GM19238 (cell line): Measurements from ENCODE around the gene OTOS.

Experiments
- DNase-seq: peaks from one replicate; pipeline ENCODE4 v3.0.0; 2011; ENCODE audit warnings: low spot score; ENCODE audit not compliant: insufficient read length

The OTOS gene

DNA sequence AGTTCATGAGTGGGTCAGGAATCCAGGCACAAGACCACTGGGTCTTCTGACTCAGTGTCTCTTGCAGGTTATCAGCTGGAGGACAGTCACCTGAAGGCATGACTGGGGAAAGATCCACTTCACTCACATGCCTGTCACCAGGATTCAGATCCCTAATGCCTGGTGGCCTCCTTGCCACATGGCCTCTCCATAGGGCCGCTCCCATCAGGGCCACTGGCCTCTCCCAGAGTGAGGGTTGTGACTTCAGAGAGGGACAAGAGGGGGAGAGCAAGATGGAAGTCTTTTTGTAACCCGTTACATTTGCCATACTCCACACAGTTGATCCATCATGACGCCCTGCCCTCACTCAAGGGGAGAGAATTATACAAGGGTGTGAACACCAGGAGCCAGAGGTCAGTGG lies 13.0 kb upstream of the OTOS start:
- no peak for DNase-seq

GRCh38 chr2:240151477-240152031 lies 11.1 kb upstream of the OTOS start:
- DNase-seq, result no peak

DNA sequence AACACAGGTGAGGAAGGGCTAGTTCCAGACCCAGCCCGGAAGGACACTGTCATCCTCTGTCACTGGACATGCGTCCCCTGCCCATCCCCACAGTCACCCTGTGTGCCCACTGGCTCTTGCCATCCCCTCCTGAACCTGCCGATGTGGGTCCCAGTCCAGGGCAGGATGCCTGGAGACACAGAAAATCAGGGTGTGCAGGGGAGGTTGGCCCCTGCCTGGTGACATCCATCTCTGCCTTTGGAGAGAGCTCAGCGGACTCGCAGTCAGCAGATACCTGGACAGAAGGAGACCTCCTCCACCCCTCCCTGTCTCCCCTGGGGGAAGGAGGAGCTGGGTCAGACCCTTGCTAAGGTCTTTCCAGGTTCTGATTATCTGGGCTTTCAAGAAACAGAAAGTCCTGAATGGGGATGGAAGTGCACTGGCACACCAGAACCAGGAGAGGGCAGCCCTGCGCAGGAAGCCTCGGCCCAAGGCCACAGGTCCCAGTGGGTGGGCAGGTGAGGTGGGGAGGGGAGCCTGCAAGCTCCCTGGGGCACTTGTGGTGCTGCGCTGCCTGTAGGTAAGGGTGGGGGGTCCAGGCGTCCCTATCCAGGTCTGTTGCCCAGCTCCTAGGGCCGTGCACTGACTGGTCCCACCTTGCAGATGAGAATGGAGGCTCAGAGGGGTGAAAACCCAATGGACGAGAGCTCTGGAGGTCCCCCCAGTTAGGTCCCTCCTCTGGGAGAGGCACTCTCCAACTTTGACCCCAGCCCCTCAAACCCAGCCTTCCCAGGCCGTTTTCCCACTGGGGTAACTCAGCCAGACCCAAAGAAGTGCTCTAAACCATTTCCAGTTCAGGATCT lies 9.7 kb upstream of the OTOS start:
- DNase-seq, result peak; percentile 74

GRCh38 chr2:240147911-240148587 lies 7.6 kb upstream of the OTOS start:
- no peak for DNase-seq

GRCh38 chr2:240147382-240147781 lies 6.9 kb upstream of the OTOS start:
- DNase-seq, result no peak

GRCh38 chr2:240146627-240147278 lies 6.3 kb upstream of the OTOS start:
- DNase-seq, result no peak

DNA sequence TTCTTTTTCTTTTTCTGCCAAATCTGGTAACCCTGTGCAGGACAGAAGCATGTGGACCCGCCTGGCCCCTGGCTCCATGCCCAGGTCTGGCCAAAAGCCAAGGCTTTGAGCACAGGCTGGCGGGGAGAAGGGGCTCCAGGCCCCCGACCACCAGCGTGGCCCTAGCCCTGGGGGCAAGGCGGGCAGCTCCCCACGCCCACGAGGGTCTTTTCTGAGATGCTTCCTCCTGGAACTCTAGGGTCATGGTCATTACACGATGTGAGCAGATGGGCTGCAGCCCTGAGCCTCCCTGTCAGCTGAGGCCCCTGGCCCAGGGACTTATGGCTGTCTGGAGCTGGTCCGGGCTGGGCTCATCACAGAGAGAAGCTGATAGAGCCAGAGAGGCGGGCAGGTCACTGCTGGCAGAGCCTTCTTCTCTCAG lies 5.7 kb upstream of the OTOS start:
- DNase-seq, result no peak

DNA sequence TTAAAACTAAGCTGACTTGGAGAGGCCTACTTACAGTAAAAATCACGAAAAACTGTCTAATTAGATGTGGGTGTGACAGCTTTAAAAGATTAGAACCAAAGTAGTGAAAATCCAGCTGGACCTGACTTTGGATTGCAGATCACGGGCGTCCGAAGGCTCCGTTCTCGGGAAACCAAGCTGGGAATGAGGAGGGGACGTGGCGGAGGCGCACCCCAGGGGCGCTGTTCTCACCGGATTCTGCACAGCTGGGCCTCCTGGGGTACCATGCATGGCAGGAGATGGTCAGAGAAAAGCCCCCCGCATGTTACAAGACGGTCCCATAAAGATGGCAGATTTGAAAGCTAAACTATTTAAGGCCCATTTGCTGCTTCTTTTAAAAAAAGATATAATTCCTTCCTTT lies 5.0 kb upstream of the OTOS start:
- DNase-seq, result no peak

- DNase-seq, result no peak
These were observed 4.3 kb upstream of the OTOS start for GRCh38 chr2:240144649-240145261.

- DNase-seq, result peak; percentile 82
These were observed 3.6 kb upstream of the OTOS start for GRCh38 chr2:240143801-240144648.

DNA sequence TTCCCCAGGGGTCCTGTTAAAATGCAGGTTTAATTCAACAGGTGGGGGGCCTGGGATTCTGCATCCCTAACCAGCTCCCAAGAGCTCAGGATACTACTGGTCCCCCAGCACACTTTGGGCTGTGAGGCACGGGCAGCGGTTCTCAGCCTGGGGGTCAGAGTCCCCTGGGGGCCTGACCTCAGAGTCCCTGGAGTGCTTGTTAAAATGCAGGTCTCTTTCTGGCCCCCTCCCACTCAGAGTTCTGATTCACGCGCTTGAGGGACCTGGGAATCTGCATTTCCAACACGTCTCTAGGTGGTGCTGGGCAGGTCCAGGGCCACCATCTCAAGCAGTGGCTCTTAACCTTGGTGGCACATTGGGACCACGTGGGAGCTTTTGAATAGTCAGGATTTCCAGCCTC lies 2.8 kb upstream of the OTOS start:
- DNase-seq, result no peak

DNA sequence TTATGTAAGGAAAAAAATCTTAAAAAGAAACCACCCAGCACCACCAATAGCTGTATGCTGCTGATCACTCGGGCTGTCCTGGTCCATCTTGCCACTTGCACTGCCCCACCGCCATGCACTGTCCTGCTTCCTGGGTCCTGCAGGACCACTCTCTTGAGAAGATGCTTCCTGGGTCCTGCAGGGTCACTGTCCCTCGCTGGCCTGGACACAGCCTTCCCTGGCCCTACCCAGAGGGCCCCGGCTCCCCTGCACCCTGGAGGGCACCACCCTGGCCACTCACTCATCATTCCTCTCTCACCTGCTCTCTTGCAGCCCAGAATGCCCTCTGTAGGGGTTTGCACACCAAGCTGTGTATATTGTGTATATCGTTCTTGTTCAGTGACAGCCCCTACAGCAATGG lies 2.4 kb upstream of the OTOS start:
- DNase-seq, result no peak

GRCh38 chr2:240142256-240142775 lies 1.9 kb upstream of the OTOS start:
- DNase-seq, result no peak

- no peak for DNase-seq
These were observed 1.3 kb upstream of the OTOS start for GRCh38 chr2:240141736-240142135.

GRCh38 chr2:240140920-240141319 lies 462 bp upstream of the OTOS start:
- no peak for DNase-seq

DNA sequence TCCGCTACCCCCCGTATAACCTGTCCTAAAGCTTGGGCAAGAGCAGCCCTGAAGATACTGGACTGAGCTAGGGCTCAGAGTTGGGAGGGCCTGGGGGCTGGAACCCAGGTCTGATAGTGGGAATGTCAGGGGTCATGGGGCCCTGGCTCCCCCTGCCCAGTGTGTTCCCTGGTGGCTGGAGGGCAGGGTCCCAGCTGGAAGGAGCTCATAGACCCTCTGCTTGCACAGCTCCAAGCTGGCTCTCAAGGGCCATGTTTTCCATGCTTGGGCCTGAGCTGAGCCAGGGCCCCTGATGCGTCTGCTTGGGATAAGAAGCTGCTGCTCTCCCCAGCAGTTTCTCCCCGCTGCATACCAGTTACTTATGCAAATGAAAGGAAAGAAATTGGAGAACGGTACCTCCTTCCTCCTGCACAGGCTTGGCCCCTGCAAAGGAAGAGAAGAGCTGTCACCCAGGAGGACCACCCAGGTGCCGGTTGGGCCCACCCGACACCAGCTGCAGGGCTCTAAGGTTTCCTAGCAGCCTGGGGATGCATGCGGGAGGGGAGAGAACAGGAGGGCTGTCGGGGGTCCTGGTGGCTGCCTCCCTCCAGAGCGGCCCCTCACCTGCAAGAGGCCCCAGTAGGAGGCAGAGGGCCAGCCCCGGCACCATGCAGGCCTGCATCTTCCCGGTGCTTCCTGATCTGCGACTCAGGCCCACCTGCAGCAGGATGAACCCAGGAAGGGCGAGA lies 628 bp downstream of the OTOS start:
- DNase-seq, result no peak

- no peak for DNase-seq
These were observed 1.4 kb downstream of the OTOS start for GRCh38 chr2:240139011-240139441.

GRCh38 chr2:240138254-240138984 lies 2.0 kb downstream of the OTOS start:
- DNase-seq, result no peak
